PC-3 (cell line): ENCODE measurements around the gene GNB1. TPM values are rescaled to one million over a fixed set of nuclear protein-coding genes. Genes with fewer than 3 reads are reported as not detected.

ENCODE experiments used
- ATAC-seq: fragments of 200-7000 bp; cut with Tn5 transposase; 2 replicates; pipeline ENCODE4 v1.9.1; 2020; ENCODE audit warnings: mild to moderate bottlenecking, moderate library complexity
- BruUV-seq: library from RNA; stranded (reverse); fragments of 400-500 nt; replicated peaks from 2 replicates; lab custom pipeline; 2021; lab: Mats Ljungman, UMichigan
- CTCF ChIA-PET: fragments of 300-600 bp; sonication (Branson Sonifier 250); formaldehyde crosslinking; loops from one replicate; lab custom pipeline; 2022; ENCODE audit warnings: antibody characterized with exemption; lab: Charles Lee
- POLR2A ChIA-PET: fragments of 300-600 bp; sonication (Branson Sonifier 250); formaldehyde crosslinking; loops from one replicate; lab custom pipeline; 2022; ENCODE audit warnings: antibody characterized with exemption; ENCODE audit not compliant: unreplicated experiment; lab: Charles Lee
- DNase-seq: peaks from one replicate; pipeline ENCODE4 v3.0.0-alpha.2; 2015
- H2AFZ ChIP-seq: fragments of 300-600 bp; sonication (generic); 2 replicates; pipeline ENCODE4 v1.6.0; 2016; ENCODE audit warnings: antibody characterized with exemption, low read length
- H3F3A ChIP-seq: fragments of 300-600 bp; sonication (generic); one replicate; pipeline ENCODE4 v1.6.0; 2017; ENCODE audit warnings: antibody characterized with exemption, low read length, control low read depth, mild to moderate bottlenecking; ENCODE audit not compliant: unreplicated experiment
- H3K27ac ChIP-seq: fragments of 300-600 bp; sonication (generic); 2 replicates; pipeline ENCODE4 v1.5.1; 2016; ENCODE audit warnings: mild to moderate bottlenecking, low read length
- H3K27me3 ChIP-seq: fragments of 300-600 bp; sonication (generic); 2 replicates; pipeline ENCODE4 v1.6.1; 2016; ENCODE audit warnings: low read length, mixed read lengths
- H3K36me3 ChIP-seq: fragments of 300-600 bp; sonication (generic); 2 replicates; pipeline ENCODE4 v1.6.1; 2016; ENCODE audit warnings: low read depth, mixed run types, low read length, mixed read lengths
- H3K4me1 ChIP-seq: fragments of 300-600 bp; sonication (generic); 2 replicates; pipeline ENCODE4 v1.5.1; 2016; ENCODE audit warnings: low read length; ENCODE audit not compliant: insufficient read depth
- H3K4me2 ChIP-seq: fragments of 300-600 bp; sonication (generic); 2 replicates; pipeline ENCODE4 v1.6.0; 2016; ENCODE audit warnings: low read length
- H3K4me3 ChIP-seq: fragments of 300-600 bp; sonication (generic); 2 replicates; pipeline ENCODE4 v1.5.1; 2016; ENCODE audit warnings: mild to moderate bottlenecking, low read length, mixed read lengths
- H3K79me2 ChIP-seq: fragments of 300-600 bp; sonication (generic); 2 replicates; pipeline ENCODE4 v1.6.1; 2017; ENCODE audit warnings: low read length, mixed read lengths
- H3K9ac ChIP-seq: fragments of 300-600 bp; sonication (generic); 2 replicates; pipeline ENCODE4 v1.6.0; 2016; ENCODE audit warnings: mild to moderate bottlenecking, low read length
- H3K9me2 ChIP-seq: fragments of 300-600 bp; sonication (generic); replicated peaks from 2 replicates; pipeline ENCODE4 v1.6.1; 2016; ENCODE audit warnings: mixed run types, low read length, mixed read lengths
- H3K9me3 ChIP-seq: fragments of 300-600 bp; sonication (generic); 2 replicates; pipeline ENCODE4 v1.6.1; 2016; ENCODE audit warnings: low read length, mixed read lengths
- H4K20me1 ChIP-seq: fragments of 300-600 bp; sonication (generic); 2 replicates; pipeline ENCODE4 v1.6.1; 2016; ENCODE audit warnings: low read length, mixed read lengths
- EZH2 ChIP-seq: fragments of 300-600 bp; sonication (generic); IDR thresholded peaks from one replicate; pipeline ENCODE4 v1.6.1; 2017; ENCODE audit warnings: antibody characterized with exemption, mild to moderate bottlenecking, low read length; ENCODE audit not compliant: unreplicated experiment
- EZH2phosphoT487 ChIP-seq: fragments of 300-600 bp; sonication (generic); IDR thresholded peaks from 2 replicates; pipeline ENCODE4 v1.6.1; 2018; ENCODE audit warnings: mild to moderate bottlenecking, antibody characterized with exemption, low read length, borderline replicate concordance
- intact Hi-C: fragments of 100-400 bp; cut with micrococcal nuclease; formaldehyde crosslinking; loops from 2 replicates; pipeline ENCODE4 v1.9.0; 2023
- total RNA-seq: library from RNA; depleted of rRNA; stranded (reverse); fragments of >200 nt; gene quantifications from 2 replicates; pipeline ENCODE4 v1.2.3, GENCODE V29; 2014
- TF ChIP-seq, protein P1 (sequence below): fragments of 300-600 bp; sonication (generic); conservative IDR thresholded peaks from 2 replicates; pipeline ENCODE4 v1.5.1; 2017; ENCODE audit warnings: antibody characterized with exemption, low read depth, mild to moderate bottlenecking, low read length

GNB1 gene
- total RNA-seq, 1 experiment from 2014 or later: 125 TPM

DNA sequence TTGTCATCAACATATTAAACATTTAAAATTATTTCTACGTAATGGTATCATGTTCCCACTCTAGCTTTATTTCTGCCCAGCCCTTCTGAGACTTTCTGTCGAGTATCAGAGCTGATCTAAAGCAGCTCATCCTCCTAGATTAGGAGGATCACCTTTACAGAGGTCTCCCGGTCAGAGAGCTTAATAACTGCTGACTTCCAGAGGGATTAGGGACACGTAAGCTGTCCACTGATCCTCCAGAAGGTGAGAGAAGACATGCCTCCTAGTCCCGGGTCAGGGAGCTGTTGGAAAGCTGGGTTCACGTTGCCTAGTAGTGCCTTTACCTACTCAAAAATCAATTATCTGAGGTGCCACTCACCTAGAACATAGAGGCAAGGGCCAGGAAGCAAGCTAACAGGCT, 81.4 kb downstream of the GNB1 start:
- Histone ChIP-seq H3K4me2 (no peak overlapping the region), H3K9me2 (no peaks in the 10 kb centered on the region), H3K9ac (no peak overlapping the region), H3K27ac (no peak overlapping the region), H3K79me2 (0 out of 2 replicates have a peak, but pooled peaks cover 4% of the 10 kb centered on the region), H2AFZ (no peak overlapping the region), H3K27me3 (no peaks in the 10 kb centered on the region), H3K4me3 (no peak overlapping the region), H3K9me3 (no peaks in the 10 kb centered on the region), H3K36me3 (peaks cover 51% of the 10 kb centered on the region), H3K4me1 (no peaks in the 10 kb centered on the region), H4K20me1 (no peaks in the 10 kb centered on the region), H3F3A (no peaks in the 10 kb centered on the region)
- BruUV-seq: no TSS peak
- ChIA-PET CTCF (no interaction called here), POLR2A (no interaction called here)
- DNase-seq (no peak), ATAC-seq (no peak)
- TF ChIP-seq EZH2phosphoT487 (no peak), EZH2 (no peak)
- TF ChIP-seq, protein P1, sequence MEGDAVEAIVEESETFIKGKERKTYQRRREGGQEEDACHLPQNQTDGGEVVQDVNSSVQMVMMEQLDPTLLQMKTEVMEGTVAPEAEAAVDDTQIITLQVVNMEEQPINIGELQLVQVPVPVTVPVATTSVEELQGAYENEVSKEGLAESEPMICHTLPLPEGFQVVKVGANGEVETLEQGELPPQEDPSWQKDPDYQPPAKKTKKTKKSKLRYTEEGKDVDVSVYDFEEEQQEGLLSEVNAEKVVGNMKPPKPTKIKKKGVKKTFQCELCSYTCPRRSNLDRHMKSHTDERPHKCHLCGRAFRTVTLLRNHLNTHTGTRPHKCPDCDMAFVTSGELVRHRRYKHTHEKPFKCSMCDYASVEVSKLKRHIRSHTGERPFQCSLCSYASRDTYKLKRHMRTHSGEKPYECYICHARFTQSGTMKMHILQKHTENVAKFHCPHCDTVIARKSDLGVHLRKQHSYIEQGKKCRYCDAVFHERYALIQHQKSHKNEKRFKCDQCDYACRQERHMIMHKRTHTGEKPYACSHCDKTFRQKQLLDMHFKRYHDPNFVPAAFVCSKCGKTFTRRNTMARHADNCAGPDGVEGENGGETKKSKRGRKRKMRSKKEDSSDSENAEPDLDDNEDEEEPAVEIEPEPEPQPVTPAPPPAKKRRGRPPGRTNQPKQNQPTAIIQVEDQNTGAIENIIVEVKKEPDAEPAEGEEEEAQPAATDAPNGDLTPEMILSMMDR: no peak
- intact Hi-C loops: no loop called here

DNA sequence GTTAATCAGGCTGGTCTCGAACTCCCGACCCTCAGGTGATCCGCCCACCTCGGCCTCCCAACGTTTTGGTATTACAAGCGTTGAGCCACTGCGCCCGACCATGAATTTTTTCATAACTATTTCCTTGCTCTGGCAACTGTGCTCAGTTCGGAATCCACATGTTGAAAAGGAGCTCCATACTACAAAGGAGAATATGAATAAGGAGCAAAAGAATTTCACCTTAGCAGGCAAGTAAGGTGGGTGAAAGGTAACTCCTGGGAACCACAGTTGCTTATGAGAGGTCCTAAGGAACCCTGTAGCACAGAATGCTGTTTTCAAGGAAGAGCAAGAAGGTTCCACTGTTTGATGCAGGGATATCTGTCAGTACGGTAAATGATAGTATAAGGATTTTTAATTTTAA, 82.7 kb downstream of the GNB1 start:
- no peaks in the 10 kb centered on the region for H4K20me1 ChIP-seq
- no peak for DNase-seq
- no peak overlapping the region for H2AFZ ChIP-seq
- peaks cover 2% of the 10 kb centered on the region for H3F3A ChIP-seq
- no peak overlapping the region for H3K4me2 ChIP-seq
- H3K27me3 ChIP-seq: no peaks in the 10 kb centered on the region
- H3K4me3 ChIP-seq: no peak overlapping the region
- no peak overlapping the region for H3K9ac ChIP-seq
- no TSS peak for BruUV-seq
- no peaks in the 10 kb centered on the region for H3K4me1 ChIP-seq
- H3K9me3 ChIP-seq: no peaks in the 10 kb centered on the region
- ATAC-seq: no peak
- no peaks in the 10 kb centered on the region for H3K9me2 ChIP-seq
- H3K27ac ChIP-seq: no peak overlapping the region
- intact Hi-C loops: no loop called here
- peaks cover 46% of the 10 kb centered on the region for H3K36me3 ChIP-seq
- no peaks in the 10 kb centered on the region for H3K79me2 ChIP-seq
- ChIA-PET CTCF (no interaction called here), POLR2A (no interaction called here)
- TF ChIP-seq, protein P1: no peak
- TF ChIP-seq EZH2phosphoT487 (no peak), EZH2 (no peak)

DNA sequence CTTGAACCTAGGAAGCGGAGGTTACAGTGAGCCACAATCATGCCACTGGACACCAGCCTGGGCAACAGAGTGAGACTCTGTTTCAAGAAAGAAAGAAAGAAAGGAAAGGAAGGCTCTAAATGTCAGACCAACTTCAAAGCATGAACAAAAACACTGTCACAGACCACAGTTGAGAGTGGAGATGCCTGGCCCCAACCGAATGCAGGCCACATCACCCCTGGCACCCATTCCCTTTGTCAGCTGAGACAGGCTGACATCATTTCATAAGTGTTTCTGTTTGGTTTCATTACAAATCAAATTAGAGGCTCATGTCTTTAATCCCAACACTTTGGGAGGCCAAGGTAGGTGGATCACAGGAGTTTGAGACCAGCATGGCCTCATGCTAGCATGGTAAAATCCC, 84.0 kb downstream of the GNB1 start:
- no peaks in the 10 kb centered on the region for H4K20me1 ChIP-seq
- H3F3A ChIP-seq: peaks cover 4% of the 10 kb centered on the region
- no TSS peak for BruUV-seq
- intact Hi-C loops: no loop called here
- TF ChIP-seq EZH2: no peak
- TF ChIP-seq EZH2phosphoT487: no peak
- TF ChIP-seq, protein P1: no peak
- no peak overlapping the region for H3K9ac ChIP-seq
- no peak overlapping the region for H2AFZ ChIP-seq
- CTCF ChIA-PET: no interaction called here
- H3K27ac ChIP-seq: no peak overlapping the region
- POLR2A ChIA-PET: no interaction called here
- H3K4me2 ChIP-seq: no peak overlapping the region
- no peaks in the 10 kb centered on the region for H3K27me3 ChIP-seq
- ATAC-seq (no peak), DNase-seq (no peak)
- H3K9me3 ChIP-seq: no peaks in the 10 kb centered on the region
- H3K36me3 ChIP-seq: peaks cover 51% of the 10 kb centered on the region
- no peaks in the 10 kb centered on the region for H3K4me1 ChIP-seq
- no peaks in the 10 kb centered on the region for H3K9me2 ChIP-seq
- no peak overlapping the region for H3K4me3 ChIP-seq
- H3K79me2 ChIP-seq: peaks cover 3% of the 10 kb centered on the region; the same call in 1 of the 2 replicates
